DND-41 (cell line): ENCODE measurements around the gene BCL11A.
A peak's percentile ranks its signal among the peaks of the same experiment; 100 is the strongest.

Source experiments
- ATAC-seq: fragments of 200-7000 bp; cut with Tn5 transposase; 3 replicates; pipeline ENCODE4 v1.9.1; 2021; ENCODE audit warnings: low read depth; ENCODE audit not compliant: insufficient read depth
- DNase-seq: peaks from one replicate; pipeline ENCODE4 v3.0.0-alpha.2; 2020
- H2AFZ ChIP-seq: 2 replicates; pipeline ENCODE4 v1.6.0; 2012; ENCODE audit warnings: low read depth, low read length
- H3K27ac ChIP-seq: 2 replicates; pipeline ENCODE4 v1.5.1; 2012; ENCODE audit warnings: low read length, inconsistent platforms
- H3K27me3 ChIP-seq: fragments of 200-600 bp; sonication (generic); 2 replicates; pipeline ENCODE4 v1.6.0; 2012; ENCODE audit warnings: low read length, mild to moderate bottlenecking, inconsistent platforms; ENCODE audit not compliant: insufficient read depth, poor library complexity
- H3K36me3 ChIP-seq: 2 replicates; pipeline ENCODE4 v1.5.1; 2012; ENCODE audit warnings: low read length, inconsistent platforms; ENCODE audit not compliant: insufficient read depth
- H3K4me1 ChIP-seq: 2 replicates; pipeline ENCODE4 v1.5.1; 2012; ENCODE audit warnings: mild to moderate bottlenecking, low read length; ENCODE audit not compliant: insufficient read depth
- H3K4me2 ChIP-seq: 2 replicates; pipeline ENCODE4 v1.6.0; 2012; ENCODE audit warnings: mild to moderate bottlenecking, moderate library complexity, low read length, inconsistent platforms; ENCODE audit not compliant: insufficient read depth
- H3K4me3 ChIP-seq, 2 experiments: fragments of 200-600 bp in 1 of 2; shearing (Covaris generic) in 1 of 2; 2 replicates each; pipeline ENCODE4 v1.5.1; 2012 to 2016; ENCODE audit warnings: inconsistent platforms in 2 of 2, low read length in 2 of 2, mild to moderate bottlenecking in 2 of 2, low read depth in 1 of 2, moderate library complexity in 1 of 2
- H3K79me2 ChIP-seq: 2 replicates; pipeline ENCODE4 v1.6.0; 2012; ENCODE audit warnings: low read length, inconsistent platforms; ENCODE audit not compliant: insufficient read depth
- H3K9ac ChIP-seq: 2 replicates; pipeline ENCODE4 v1.6.0; 2012; ENCODE audit warnings: low read depth, mild to moderate bottlenecking, inconsistent platforms, low read length, moderate library complexity
- H3K9me3 ChIP-seq: 2 replicates; pipeline ENCODE4 v1.5.1; 2012; ENCODE audit warnings: low read length, moderate library complexity, mild to moderate bottlenecking, inconsistent platforms; ENCODE audit not compliant: insufficient read depth, severe bottlenecking
- H4K20me1 ChIP-seq: 2 replicates; pipeline ENCODE4 v1.6.0; 2012; ENCODE audit warnings: low read length; ENCODE audit not compliant: insufficient read depth
- EZH2 ChIP-seq: IDR thresholded peaks from 3 replicates; pipeline ENCODE4 v1.6.1; 2012; ENCODE audit warnings: borderline replicate concordance, low read depth, mild to moderate bottlenecking, moderate library complexity, low read length, inconsistent platforms; ENCODE audit not compliant: severe bottlenecking
- TF ChIP-seq, protein P1 (sequence below): IDR thresholded peaks from 2 replicates; pipeline ENCODE4 v1.5.1; 2012; ENCODE audit warnings: borderline replicate concordance, low read length, moderate library complexity, mild to moderate bottlenecking; ENCODE audit not compliant: poor library complexity, severe bottlenecking; ENCODE audit errors: extremely low read depth

The BCL11A gene

DNA sequence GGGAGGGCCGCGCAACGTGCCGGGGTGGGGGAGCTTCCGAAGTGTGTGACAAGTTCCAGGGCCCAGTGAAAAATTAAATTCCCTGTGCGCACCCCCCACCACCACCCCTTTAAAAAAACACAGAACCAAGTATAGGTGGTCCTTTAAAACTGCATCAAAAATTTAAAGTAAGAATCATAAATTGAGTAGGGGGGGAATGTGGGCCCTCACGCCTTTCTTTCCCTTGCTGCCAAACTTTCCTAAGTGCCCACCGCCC, 2.5 kb downstream of the BCL11A start:
- Histone ChIP-seq H4K20me1 (peaks cover 20% of the 10 kb centered on the region; the same call in 1 of the 2 replicates), H3K9me3 (no peaks in the 10 kb centered on the region), H3K27ac (peak overlapping the region; percentile 96), H3K9ac (peak overlapping the region; percentile 89), H3K4me2 (peak overlapping the region; percentile 92), H3K4me3 (peak overlapping the region; percentile 38 to 78; a peak in 3 of 4 replicates), H3K36me3 (peaks cover 15% of the 10 kb centered on the region), H3K27me3 (peaks cover 64% of the 10 kb centered on the region), H3K4me1 (peaks cover 68% of the 10 kb centered on the region), H3K79me2 (peaks cover 80% of the 10 kb centered on the region), H2AFZ (peak overlapping the region; percentile 68; the same call in 1 of the 2 replicates)
- no peak for ATAC-seq
- DNase-seq = no peak
- TF ChIP-seq, protein P1, sequence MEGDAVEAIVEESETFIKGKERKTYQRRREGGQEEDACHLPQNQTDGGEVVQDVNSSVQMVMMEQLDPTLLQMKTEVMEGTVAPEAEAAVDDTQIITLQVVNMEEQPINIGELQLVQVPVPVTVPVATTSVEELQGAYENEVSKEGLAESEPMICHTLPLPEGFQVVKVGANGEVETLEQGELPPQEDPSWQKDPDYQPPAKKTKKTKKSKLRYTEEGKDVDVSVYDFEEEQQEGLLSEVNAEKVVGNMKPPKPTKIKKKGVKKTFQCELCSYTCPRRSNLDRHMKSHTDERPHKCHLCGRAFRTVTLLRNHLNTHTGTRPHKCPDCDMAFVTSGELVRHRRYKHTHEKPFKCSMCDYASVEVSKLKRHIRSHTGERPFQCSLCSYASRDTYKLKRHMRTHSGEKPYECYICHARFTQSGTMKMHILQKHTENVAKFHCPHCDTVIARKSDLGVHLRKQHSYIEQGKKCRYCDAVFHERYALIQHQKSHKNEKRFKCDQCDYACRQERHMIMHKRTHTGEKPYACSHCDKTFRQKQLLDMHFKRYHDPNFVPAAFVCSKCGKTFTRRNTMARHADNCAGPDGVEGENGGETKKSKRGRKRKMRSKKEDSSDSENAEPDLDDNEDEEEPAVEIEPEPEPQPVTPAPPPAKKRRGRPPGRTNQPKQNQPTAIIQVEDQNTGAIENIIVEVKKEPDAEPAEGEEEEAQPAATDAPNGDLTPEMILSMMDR = no peak
- no peak for TF ChIP-seq EZH2

DNA sequence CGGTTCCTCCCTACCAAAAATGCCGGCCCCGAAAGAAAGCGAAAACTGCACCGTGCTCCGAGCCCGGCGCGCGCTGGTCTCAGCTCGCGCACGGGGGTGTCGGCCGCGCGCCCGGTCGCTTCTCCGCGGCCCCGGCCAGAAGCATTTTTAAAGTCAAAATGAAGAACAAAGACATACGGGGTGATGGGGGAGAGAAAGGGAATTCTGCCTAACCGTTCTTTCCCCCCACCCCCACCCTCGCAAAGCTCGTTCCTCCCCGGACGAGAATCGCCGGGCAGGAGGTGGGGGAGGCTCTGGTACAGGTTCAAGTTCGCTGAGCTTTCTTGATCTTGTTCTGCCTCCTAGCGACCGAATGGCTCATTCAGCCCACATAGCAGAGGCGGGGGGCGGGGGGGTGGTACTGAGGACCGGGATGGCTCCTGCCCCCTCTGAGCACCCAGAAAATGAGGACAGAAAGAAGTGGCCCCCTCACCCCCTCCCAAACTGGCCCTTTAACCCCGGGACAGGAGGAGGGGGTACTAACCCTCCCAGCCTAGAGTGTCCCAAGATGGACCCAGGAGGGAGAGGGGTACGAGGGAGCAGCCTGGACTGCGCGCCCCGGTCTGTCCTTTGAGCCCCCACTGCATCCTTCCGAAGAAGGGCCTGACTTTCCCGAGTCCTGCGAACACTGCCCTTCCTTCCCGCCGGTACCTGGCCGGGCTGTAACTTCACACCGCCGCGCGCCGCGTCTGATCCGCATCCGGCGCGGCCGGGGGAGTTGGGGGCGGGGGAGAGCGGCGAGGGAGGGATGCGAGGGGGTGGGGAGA, 3.1 kb downstream of the BCL11A start:
- H4K20me1 ChIP-seq = peaks cover 25% of the 10 kb centered on the region; the same call in 1 of the 2 replicates
- no peak for TF ChIP-seq EZH2
- TF ChIP-seq, protein P1 = peak; percentile 93
- peak overlapping the region; percentile 92 for H3K4me2 ChIP-seq
- H3K4me3 ChIP-seq = peak overlapping the region; percentile 66 to 78
- H3K9me3 ChIP-seq = no peaks in the 10 kb centered on the region
- H3K79me2 ChIP-seq = peaks cover 86% of the 10 kb centered on the region
- peaks cover 59% of the 10 kb centered on the region for H3K27me3 ChIP-seq
- ATAC-seq (peak; percentile 63), DNase-seq (peak; percentile 89)
- H3K36me3 ChIP-seq = peaks cover 21% of the 10 kb centered on the region
- peaks cover 68% of the 10 kb centered on the region for H3K4me1 ChIP-seq
- H2AFZ ChIP-seq = peak overlapping the region; percentile 65
- H3K9ac ChIP-seq = peak overlapping the region; percentile 89
- peak overlapping the region; percentile 96 for H3K27ac ChIP-seq

DNA sequence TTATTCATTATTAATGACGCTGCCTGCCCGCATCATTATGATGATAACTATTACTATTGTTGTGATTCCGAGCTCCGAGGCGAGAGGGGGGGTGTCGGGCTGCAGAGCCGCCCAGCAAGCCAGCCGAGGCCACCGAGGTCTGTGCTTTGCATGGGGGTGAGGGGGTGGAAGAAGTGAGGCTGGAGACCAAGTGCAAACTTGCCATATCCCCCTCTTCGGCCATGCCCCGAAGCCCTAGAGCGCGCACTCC, 3.6 kb downstream of the BCL11A start:
- peak overlapping the region; percentile 92 for H3K4me2 ChIP-seq
- no peaks in the 10 kb centered on the region for H3K9me3 ChIP-seq
- H4K20me1 ChIP-seq = peaks cover 30% of the 10 kb centered on the region; the same call in 1 of the 2 replicates
- ATAC-seq (no peak), DNase-seq (no peak)
- H3K79me2 ChIP-seq = peaks cover 91% of the 10 kb centered on the region
- H3K4me3 ChIP-seq = peak overlapping the region; percentile 66 to 78
- TF ChIP-seq, protein P1 = no peak
- TF ChIP-seq EZH2 = no peak
- H3K36me3 ChIP-seq = peaks cover 26% of the 10 kb centered on the region
- H3K9ac ChIP-seq = peak overlapping the region; percentile 89
- H3K27ac ChIP-seq = peak overlapping the region; percentile 96
- peak overlapping the region; percentile 65 for H2AFZ ChIP-seq
- peaks cover 70% of the 10 kb centered on the region for H3K4me1 ChIP-seq
- peaks cover 54% of the 10 kb centered on the region for H3K27me3 ChIP-seq
